Measurements from ENCODE around the gene ACBD6. TPM values are rescaled to one million over a fixed set of nuclear protein-coding genes. Genes with fewer than 3 reads are reported as not detected.

ACBD6 gene
- total RNA-seq, 1 experiment from 2014 or later, result 74.7 TPM

- H3K27me3 ChIP-seq (replicated peaks; ENCODE audit: control insufficient read depth, insufficient read depth, low read length), result no peaks in the 10 kb centered on the region
- H3K9me3 Mint-ChIP-seq (ENCODE audit: unreplicated experiment), result peaks cover 9% of the 10 kb centered on the region
- no peak overlapping the region for H3K4me3 ChIP-seq (ENCODE audit: low read depth, low read length)
- H3K9me3 ChIP-seq, result no peaks in the 10 kb centered on the region
- H3K4me3 Mint-ChIP-seq (ENCODE audit: unreplicated experiment), result no peak overlapping the region
- CTCF ChIA-PET, result no interaction called here
- intact Hi-C loops (cut with micrococcal nuclease; ENCODE audit: unreplicated experiment), result no loop called here
- BruUV-seq (replicated peaks), result no TSS peak
- H3K27me3 Mint-ChIP-seq (ENCODE audit: insufficient read depth, unreplicated experiment), result no peaks in the 10 kb centered on the region
- H3K36me3 ChIP-seq (ENCODE audit: control insufficient read depth, insufficient read depth, low read length), result no peaks in the 10 kb centered on the region
- no peak overlapping the region for H3K27ac Mint-ChIP-seq (ENCODE audit: unreplicated experiment)
- H3K4me1 Mint-ChIP-seq (ENCODE audit: low read depth, unreplicated experiment), result no peaks in the 10 kb centered on the region
- peaks cover 16% of the 10 kb centered on the region for H3K36me3 Mint-ChIP-seq (ENCODE audit: insufficient read depth, unreplicated experiment)
- POLR2A ChIA-PET, result no interaction called here
- peaks cover 7% of the 10 kb centered on the region; the same call in 1 of the 2 replicates for H3K4me1 ChIP-seq
- no peak for TF ChIP-seq CTCF (IDR thresholded peaks at IDR 0.05; ENCODE audit: insufficient read depth in 1 of 2, low read depth in 1 of 2, low read length in 1 of 2, severe bottlenecking in 1 of 2, unreplicated experiment in 1 of 2)
- no peak for DNase-seq
These were observed 3.5 kb upstream of the ACBD6 start for GRCh38 chr1:180505732-180506335.

GRCh38 chr1:180504186-180504585, 1.8 kb upstream of the ACBD6 start:
- DNase-seq, result no peak
- intact Hi-C loops (cut with micrococcal nuclease; ENCODE audit: unreplicated experiment), result loop anchor here (5.0 kb wide), 1 partner anchor 518 kb away; the partner anchor contains the start of gene STX6
- Histone ChIP-seq H3K36me3 (ENCODE audit: control insufficient read depth, insufficient read depth, low read length) (no peaks in the 10 kb centered on the region), H3K27me3 (replicated peaks; ENCODE audit: control insufficient read depth, insufficient read depth, low read length) (no peaks in the 10 kb centered on the region), H3K9me3 (no peaks in the 10 kb centered on the region), H3K4me1 (peaks cover 7% of the 10 kb centered on the region; the same call in 1 of the 2 replicates), H3K4me3 (ENCODE audit: low read depth, low read length) (no peak overlapping the region)
- no TSS peak for BruUV-seq (replicated peaks)
- TF ChIP-seq CTCF (IDR thresholded peaks at IDR 0.05; ENCODE audit: insufficient read depth in 1 of 2, low read depth in 1 of 2, low read length in 1 of 2, severe bottlenecking in 1 of 2, unreplicated experiment in 1 of 2), result no peak
- Mint-ChIP-seq H3K4me3 (ENCODE audit: unreplicated experiment) (no peak overlapping the region), H3K4me1 (ENCODE audit: low read depth, unreplicated experiment) (no peaks in the 10 kb centered on the region), H3K36me3 (ENCODE audit: insufficient read depth, unreplicated experiment) (peaks cover 16% of the 10 kb centered on the region), H3K9me3 (ENCODE audit: unreplicated experiment) (peaks cover 9% of the 10 kb centered on the region), H3K27me3 (ENCODE audit: insufficient read depth, unreplicated experiment) (no peaks in the 10 kb centered on the region), H3K27ac (ENCODE audit: unreplicated experiment) (no peak overlapping the region)
- ChIA-PET CTCF (no interaction called here), POLR2A (interaction anchor here (2.3 kb wide), 1 partner anchor 18 kb away, joined by 15 read pairs; no protein-coding TSS in a partner anchor)

GRCh38 chr1:180503280-180503862, 994 bp upstream of the ACBD6 start:
- CTCF ChIA-PET, result interaction anchor here (0.9 kb wide), 1 partner anchor 378 kb away, joined by 3 read pairs; no protein-coding TSS in a partner anchor
- no peaks in the 10 kb centered on the region for H3K4me1 Mint-ChIP-seq (ENCODE audit: low read depth, unreplicated experiment)
- H3K4me3 ChIP-seq (ENCODE audit: low read depth, low read length), result peak overlapping the region; percentile 67
- no peaks in the 10 kb centered on the region for H3K27me3 ChIP-seq (replicated peaks; ENCODE audit: control insufficient read depth, insufficient read depth, low read length)
- H3K4me3 Mint-ChIP-seq (ENCODE audit: unreplicated experiment), result peak overlapping the region; percentile 96
- no TSS peak for BruUV-seq (replicated peaks)
- H3K4me1 ChIP-seq, result peaks cover 7% of the 10 kb centered on the region; the same call in 1 of the 2 replicates
- no peak for TF ChIP-seq CTCF (IDR thresholded peaks at IDR 0.05; ENCODE audit: insufficient read depth in 1 of 2, low read depth in 1 of 2, low read length in 1 of 2, severe bottlenecking in 1 of 2, unreplicated experiment in 1 of 2)
- no peaks in the 10 kb centered on the region for H3K27me3 Mint-ChIP-seq (ENCODE audit: insufficient read depth, unreplicated experiment)
- intact Hi-C loops (cut with micrococcal nuclease; ENCODE audit: unreplicated experiment), result loop anchor here (5.0 kb wide), 1 partner anchor 519 kb away; the partner anchor contains the start of gene STX6
- H3K36me3 Mint-ChIP-seq (ENCODE audit: insufficient read depth, unreplicated experiment), result peaks cover 16% of the 10 kb centered on the region
- H3K9me3 Mint-ChIP-seq (ENCODE audit: unreplicated experiment), result peaks cover 9% of the 10 kb centered on the region
- peak overlapping the region; percentile 96 for H3K27ac Mint-ChIP-seq (ENCODE audit: unreplicated experiment)
- POLR2A ChIA-PET, result interaction anchor here (2.3 kb wide), 1 partner anchor 18 kb away, joined by 15 read pairs; no protein-coding TSS in a partner anchor
- peak in 1 of 2 experiments; percentile 24 for DNase-seq
- no peaks in the 10 kb centered on the region for H3K36me3 ChIP-seq (ENCODE audit: control insufficient read depth, insufficient read depth, low read length)
- no peaks in the 10 kb centered on the region for H3K9me3 ChIP-seq

All from Caco-2 (cell line).